GM11168 (cell line): ENCODE measurements around the gene MIOX.

Experiments used
- in situ Hi-C: fragments of 300-500 bp; cut with MboI; formaldehyde crosslinking; loops from one replicate; pipeline ENCODE4 v1.12.0; 2022; ENCODE audit warnings: low sequenced_read_pairs; ENCODE audit not compliant: unreplicated experiment

MIOX gene

GRCh38 chr22:50454556-50455075 is 32.0 kb upstream of the MIOX start:
- in situ Hi-C loops, result no loop called here

DNA sequence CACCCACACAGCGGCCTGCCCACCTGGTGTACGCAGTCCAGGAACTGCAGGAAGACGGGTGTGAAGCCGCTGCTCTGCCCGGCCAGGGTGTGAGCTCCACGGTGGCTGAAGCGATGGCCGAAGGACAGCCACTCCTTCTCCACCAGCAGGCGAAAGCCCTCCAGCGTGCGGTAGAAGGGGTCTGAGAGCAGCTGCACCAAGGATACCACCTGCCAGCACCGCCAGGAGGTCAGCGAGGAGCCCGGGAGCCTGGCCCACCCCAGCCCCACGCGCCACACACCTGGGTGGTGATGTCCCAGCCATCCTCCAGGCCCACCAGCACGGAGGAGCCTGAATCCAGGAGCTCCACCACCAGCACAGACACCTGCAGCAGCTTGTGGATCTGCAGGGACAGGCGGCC is 31.5 kb upstream of the MIOX start:
- in situ Hi-C loops, result no loop called here

GRCh38 chr22:50456026-50456425 is 30.6 kb upstream of the MIOX start:
- in situ Hi-C loops, result no loop called here

DNA sequence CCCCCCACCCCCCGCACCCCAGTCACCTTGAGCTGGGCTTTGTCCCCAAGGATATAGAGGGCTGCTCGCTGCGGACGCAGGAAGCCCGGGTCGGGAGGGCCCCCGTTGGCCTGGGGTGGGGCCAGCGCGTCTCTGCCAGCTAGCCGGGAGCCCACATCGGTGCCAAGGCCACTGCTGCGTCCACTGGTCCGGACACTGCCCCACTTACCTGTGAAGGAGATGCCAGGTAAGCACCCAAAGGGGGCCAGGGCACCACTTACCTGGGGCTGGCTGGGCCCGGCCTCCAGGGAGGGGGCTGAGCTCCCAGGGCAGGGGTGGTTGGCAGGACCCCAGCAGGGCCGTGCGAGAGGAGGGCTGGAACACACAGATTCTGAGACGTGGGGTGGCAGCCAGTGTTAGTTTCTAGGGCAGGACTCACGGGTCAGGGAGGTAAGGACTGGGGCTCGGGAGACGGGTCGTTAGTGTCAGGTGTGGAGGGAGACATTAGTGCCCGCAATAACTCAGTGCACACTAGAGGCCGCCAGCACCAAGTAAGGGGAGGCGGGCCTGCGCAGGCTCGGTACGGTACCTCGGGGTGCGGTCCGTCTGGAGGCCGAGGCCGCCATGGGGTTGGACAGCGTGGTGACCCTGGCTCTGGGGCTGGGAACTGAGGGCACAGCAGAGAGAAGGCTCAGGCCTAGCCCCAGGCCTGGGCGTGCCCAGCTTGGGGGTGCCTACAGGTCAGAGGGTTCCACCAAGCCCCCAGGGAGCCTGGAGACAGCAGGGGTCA is 30.0 kb upstream of the MIOX start:
- in situ Hi-C loops, result no loop called here

GRCh38 chr22:50459016-50459415 is 27.6 kb upstream of the MIOX start:
- in situ Hi-C loops, result no loop called here

GRCh38 chr22:50459496-50460140 is 27.0 kb upstream of the MIOX start:
- in situ Hi-C loops, result no loop called here

DNA sequence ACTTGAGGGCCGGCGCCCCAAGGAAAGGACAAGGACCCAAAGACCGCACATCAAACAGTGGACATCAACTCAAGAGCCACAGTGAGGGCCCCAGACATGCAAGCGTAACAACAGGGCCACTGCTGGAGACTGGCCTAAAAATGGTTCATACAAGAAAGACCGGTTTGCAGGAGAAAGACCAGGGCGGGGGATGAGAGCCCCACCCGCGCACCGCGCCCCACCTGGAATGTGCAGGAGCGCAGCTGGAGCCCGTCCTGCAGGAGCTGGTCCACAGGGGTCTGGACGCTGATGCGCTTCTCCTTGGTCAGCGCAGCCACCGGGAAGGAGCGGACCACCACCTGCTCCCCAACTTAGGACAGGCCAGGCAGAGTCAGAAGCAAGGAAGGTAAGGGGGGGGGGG is 25.7 kb upstream of the MIOX start:
- in situ Hi-C loops, result no loop called here

DNA sequence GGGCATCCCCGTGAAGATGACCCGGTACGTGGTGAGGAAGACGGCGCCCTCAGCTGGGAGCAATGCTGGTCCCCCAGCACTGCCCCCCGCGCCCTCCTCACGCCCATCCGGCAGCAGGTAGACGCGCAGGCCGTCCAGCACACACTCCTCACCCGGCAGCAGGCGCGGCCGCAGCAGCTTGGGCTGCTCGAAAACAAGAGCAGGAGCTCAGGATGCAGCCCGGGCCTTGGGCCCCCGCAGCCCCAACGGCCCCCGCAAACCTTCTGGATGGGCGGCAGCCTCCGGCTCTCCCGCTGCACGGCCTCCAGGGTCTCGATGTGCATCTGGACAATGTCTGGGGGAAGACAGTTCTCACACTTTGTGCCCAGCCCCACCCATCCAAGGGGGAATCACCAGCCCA is 25.1 kb upstream of the MIOX start:
- in situ Hi-C loops, result no loop called here

- in situ Hi-C loops, result no loop called here
Measured at GRCh38 chr22:50461979-50462540, 24.6 kb upstream of the MIOX start.

- in situ Hi-C loops, result no loop called here
Measured at GRCh38 chr22:50463188-50463900, 23.3 kb upstream of the MIOX start.

- in situ Hi-C loops, result no loop called here
Measured at GRCh38 chr22:50464451-50464850, 22.2 kb upstream of the MIOX start.

GRCh38 chr22:50465066-50465930 is 21.4 kb upstream of the MIOX start:
- in situ Hi-C loops, result no loop called here

- in situ Hi-C loops, result no loop called here
Measured at GRCh38 chr22:50467341-50467740, 19.3 kb upstream of the MIOX start.

DNA sequence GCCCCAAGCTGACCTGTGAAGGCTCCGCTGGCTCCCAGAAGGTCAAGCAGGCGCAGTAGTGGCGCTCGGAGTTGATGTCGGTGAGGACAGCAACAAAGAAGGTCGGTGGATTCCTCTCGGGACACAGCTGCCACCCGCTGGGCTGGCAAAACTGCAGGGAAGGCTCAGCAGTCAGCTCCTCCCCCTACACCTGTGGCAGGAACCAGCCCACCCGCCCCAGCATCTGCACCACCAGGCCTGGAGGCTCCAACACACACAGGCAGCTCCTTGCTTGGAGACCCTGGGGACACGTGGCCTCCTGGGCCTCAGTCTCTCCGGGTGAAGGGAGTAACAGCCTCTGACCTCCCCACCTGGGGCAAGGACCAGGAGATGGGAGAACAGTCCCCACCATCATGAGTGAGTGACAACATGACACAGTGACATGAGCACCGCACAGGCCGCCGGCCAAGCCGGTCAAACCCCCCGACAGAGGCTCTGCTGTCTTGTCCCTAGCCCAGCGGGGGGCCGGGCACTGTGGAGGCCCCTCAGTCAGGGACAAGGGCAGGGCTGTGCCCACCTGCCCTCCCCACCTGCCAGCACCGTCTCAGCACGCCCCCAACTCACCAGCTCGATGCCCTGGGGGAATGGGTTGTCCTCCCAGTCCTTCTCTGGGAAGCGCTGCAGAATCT is 18.8 kb upstream of the MIOX start:
- in situ Hi-C loops, result no loop called here

DNA sequence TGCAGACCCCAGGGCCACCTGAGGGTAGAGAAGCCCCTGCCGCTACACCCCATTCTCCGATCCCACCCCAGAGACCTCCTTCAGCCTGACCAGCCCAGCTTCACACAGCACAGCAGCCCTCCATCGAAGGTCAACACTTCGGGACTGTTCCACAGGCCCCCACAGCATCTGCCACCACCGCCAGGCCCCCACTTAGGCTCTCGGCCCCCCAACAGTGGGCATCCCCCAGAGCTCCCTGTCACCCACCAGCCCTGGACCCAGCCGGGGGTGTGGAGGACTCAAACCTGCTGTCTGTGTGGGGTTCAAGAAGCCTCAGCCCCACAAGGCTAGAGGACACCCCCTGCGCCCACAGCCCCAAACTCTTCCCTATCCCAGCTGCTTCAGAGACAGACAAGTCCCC is 18.0 kb upstream of the MIOX start:
- in situ Hi-C loops, result no loop called here

DNA sequence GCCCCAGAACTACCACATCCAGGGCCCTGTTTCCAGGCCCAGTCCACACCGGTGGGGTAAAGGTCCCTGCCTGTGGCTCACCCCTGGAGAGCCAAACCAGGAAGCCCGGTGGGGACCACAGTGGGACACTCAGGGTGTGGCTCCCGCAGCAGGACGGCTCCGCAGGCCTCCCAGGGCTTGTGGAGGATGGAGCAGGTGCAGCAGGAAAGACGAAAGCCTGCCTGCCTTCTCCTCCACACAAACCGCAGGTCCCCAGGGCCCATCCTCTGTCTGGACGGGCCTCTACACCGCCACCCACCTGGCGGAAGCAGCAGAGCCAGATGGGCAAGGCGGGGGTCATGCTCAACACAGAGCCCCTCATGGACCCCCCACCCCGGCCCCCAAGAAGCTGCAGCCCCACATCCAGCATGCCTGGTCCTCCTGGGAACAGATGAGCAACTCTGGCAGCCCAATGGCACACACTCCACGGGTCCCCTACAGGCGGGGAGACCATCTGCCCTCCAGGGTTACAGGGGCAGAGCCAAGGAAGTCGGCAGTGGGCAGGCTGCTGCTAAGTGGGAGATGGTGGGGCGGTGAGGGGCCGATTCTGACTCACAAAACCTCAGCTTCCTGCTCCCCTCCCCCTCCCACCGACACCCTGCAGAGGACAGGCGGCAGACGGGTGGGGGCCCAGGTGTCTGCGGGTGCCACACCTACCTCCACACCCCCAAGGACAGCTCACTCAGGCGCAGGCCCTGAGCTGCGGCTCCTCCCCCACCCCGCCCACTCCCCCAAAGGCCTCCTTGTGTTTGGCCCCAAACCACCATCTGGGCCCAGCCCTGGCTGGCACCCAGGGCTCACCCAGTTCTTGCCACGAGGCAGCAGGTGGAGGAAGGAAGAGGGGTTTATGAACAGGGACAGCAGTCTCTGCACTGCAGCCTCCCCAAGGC is 17.0 kb upstream of the MIOX start:
- in situ Hi-C loops, result no loop called here

DNA sequence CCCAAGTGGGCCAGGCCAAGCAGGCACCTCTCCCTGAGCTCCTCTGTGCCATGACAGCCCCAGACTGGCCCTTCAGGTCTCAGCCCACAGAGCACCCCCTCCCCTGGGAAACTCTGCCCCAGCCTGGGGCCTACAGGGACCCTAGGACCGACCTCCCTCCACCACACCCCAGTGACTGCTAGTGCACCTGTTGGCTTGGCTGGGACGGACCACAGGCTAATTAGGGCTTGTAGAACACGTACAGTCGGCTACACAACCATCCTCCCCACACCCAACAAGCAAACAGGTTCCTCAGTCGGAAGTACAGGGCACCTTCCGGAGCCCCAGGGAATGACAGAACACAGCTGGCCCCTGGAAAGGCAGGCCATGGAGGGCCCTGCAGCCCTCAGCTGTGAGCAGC is 16.2 kb upstream of the MIOX start:
- in situ Hi-C loops, result no loop called here

- in situ Hi-C loops, result no loop called here
Measured at GRCh38 chr22:50471197-50471847, 15.3 kb upstream of the MIOX start.
